ENCODE results near the gene CTTNBP2NL.
A peak's percentile ranks its signal among the peaks of the same experiment; 100 is the strongest.

The CTTNBP2NL gene

GRCh38 chr1:112358798-112359408, 37.1 kb upstream of the CTTNBP2NL start:
- ChIA-PET POLR2A (no interaction called here), CTCF (interaction anchor here (0.6 to 5.7 kb wide), 19 partner anchors 9 to 924 kb away, joined by 3 to 68 read pairs (median 4); partner anchors contain the start of gene RHOC)
- no peaks in the 10 kb centered on the region for H3K36me3 ChIP-seq (ENCODE audit: control insufficient read depth in 2 of 2, insufficient read depth in 1 of 2, low read length in 2 of 2)

GRCh38 chr1:112359961-112360767, 35.9 kb upstream of the CTTNBP2NL start:
- no peak overlapping the region for H3K27ac ChIP-seq (ENCODE audit: extremely low read depth, low read depth, low read length)
- POLR2A ChIA-PET: no interaction called here
- no peak for TF ChIP-seq ZIC2 (tag by site-specific recombination; IDR thresholded peaks at IDR 0.05)
- no peak for TF ChIP-seq ZNF37A (tag by site-specific recombination; IDR thresholded peaks at IDR 0.05)
- no peak for TF ChIP-seq ZNF571 (tag by site-specific recombination; IDR thresholded peaks at IDR 0.05)
- no peak for TF ChIP-seq HOXD13 (CRISPR knock-in tag; IDR thresholded peaks at IDR 0.05; ENCODE audit: borderline replicate concordance)
- no peak for TF ChIP-seq GFI1B (tag by site-specific recombination; IDR thresholded peaks at IDR 0.05)
- TF ChIP-seq ZNF792 (tag by site-specific recombination; IDR thresholded peaks at IDR 0.05): no peak
- no peak for TF ChIP-seq ZFP3 (tag by site-specific recombination; IDR thresholded peaks at IDR 0.05; ENCODE audit: low read depth)
- no peak for TF ChIP-seq BCL11A (tag by site-specific recombination; IDR thresholded peaks at IDR 0.05; ENCODE audit: low read depth)
- no peak for TF ChIP-seq ZNF266 (tag by site-specific recombination; IDR thresholded peaks at IDR 0.05; ENCODE audit: low read depth)
- TF ChIP-seq ZNF426 (tag by site-specific recombination; IDR thresholded peaks at IDR 0.05): no peak
- TF ChIP-seq ZNF214 (tag by site-specific recombination; IDR thresholded peaks at IDR 0.05; ENCODE audit: borderline replicate concordance): no peak
- no peak for TF ChIP-seq ZFP37 (tag by site-specific recombination; IDR thresholded peaks at IDR 0.05)
- TF ChIP-seq ZNF670 (tag by site-specific recombination; IDR thresholded peaks at IDR 0.05; ENCODE audit: low read depth): no peak
- TF ChIP-seq ZNF560 (tag by site-specific recombination; IDR thresholded peaks at IDR 0.05; ENCODE audit: borderline replicate concordance): no peak
- no peak for TF ChIP-seq ZNF623 (tag by site-specific recombination; IDR thresholded peaks at IDR 0.05)
- no peak for TF ChIP-seq ZNF677 (tag by site-specific recombination; IDR thresholded peaks at IDR 0.05)
- TF ChIP-seq SETDB1 (IDR thresholded peaks at IDR 0.05; ENCODE audit: insufficient read length, low read length): no peak
- no peak for TF ChIP-seq ZBTB44 (tag by site-specific recombination; IDR thresholded peaks at IDR 0.05)
- no peak overlapping the region for H3K4me3 ChIP-seq (ENCODE audit: low read depth, low read length)
- H3K36me3 ChIP-seq (ENCODE audit: control insufficient read depth in 2 of 2, insufficient read depth in 1 of 2, low read length in 2 of 2): no peaks in the 10 kb centered on the region
- H3K9me3 ChIP-seq (ENCODE audit: control insufficient read depth, insufficient read depth, low read depth, low read length): no peaks in the 10 kb centered on the region
- CTCF ChIA-PET: interaction anchor here (0.9 to 5.7 kb wide), 10 partner anchors 8 to 347 kb away, joined by 3 to 68 read pairs (median 4); partner anchors contain the start of gene RHOC
- no peaks in the 10 kb centered on the region for H3K4me1 ChIP-seq (ENCODE audit: control insufficient read depth, insufficient read depth, low read length)

More at GRCh38 chr1:112358798-112359408, 37.1 kb upstream of the CTTNBP2NL start:
- H3K4me1 ChIP-seq (ENCODE audit: control insufficient read depth, insufficient read depth, low read length): no peaks in the 10 kb centered on the region
- H3K9me3 ChIP-seq (ENCODE audit: control insufficient read depth, insufficient read depth, low read depth, low read length): no peaks in the 10 kb centered on the region
- peak; percentile 69 for TF ChIP-seq ZNF654 (tag by site-specific recombination; IDR thresholded peaks at IDR 0.05; ENCODE audit: low read depth)
- TF ChIP-seq CTCF (tag by site-specific recombination; IDR thresholded peaks at IDR 0.05): peak; percentile 77
- TF ChIP-seq ZNF311 (tag by site-specific recombination; IDR thresholded peaks at IDR 0.05; ENCODE audit: borderline replicate concordance): no peak
- no peak overlapping the region for H3K27ac ChIP-seq (ENCODE audit: extremely low read depth, low read depth, low read length)
- no peak overlapping the region for H3K4me3 ChIP-seq (ENCODE audit: low read depth, low read length)

All from HEK293 (cell line).